HEK293T (cell line): Measurements from ENCODE around the gene AFF1.
"Not testable (repeated sequence)": the region's sequence is repeated elsewhere in the genome, so short reads cannot be mapped to it uniquely, and the experiment has no call there.

Source experiments
- CTCF ChIA-PET: fragments of 350-600 bp; formaldehyde crosslinking; extraction: SDS; loops from one replicate; lab custom pipeline; 2021; ENCODE audit warnings: antibody characterized with exemption, inconsistent platforms; lab: Yijun Ruan, JAX
- POLR2A ChIA-PET: fragments of 350-600 bp; formaldehyde crosslinking; extraction: SDS; loops from one replicate; lab custom pipeline; 2020; ENCODE audit warnings: antibody characterized with exemption, inconsistent platforms; lab: Yijun Ruan, JAX
- DNase-seq: peaks from one replicate; pipeline ENCODE4 v3.0.0; 2012; ENCODE audit warnings: mixed read lengths; ENCODE audit errors: extremely low spot score
- ARNT ChIP-seq: fragments of 450-650 bp; IDR thresholded peaks from 2 replicates; pipeline ENCODE4 v1.6.1; 2017; ENCODE audit warnings: mild to moderate bottlenecking
- BHLHE40 ChIP-seq: fragments of 450-650 bp; IDR thresholded peaks from 2 replicates; pipeline ENCODE4 v1.6.1; 2016; ENCODE audit warnings: mild to moderate bottlenecking, moderate library complexity, borderline replicate concordance
- CTBP1 ChIP-seq: fragments of 450-650 bp; IDR thresholded peaks from 2 replicates; pipeline ENCODE4 v1.6.1; 2016; ENCODE audit warnings: borderline replicate concordance
- ELF4 ChIP-seq: fragments of 450-650 bp; IDR thresholded peaks from 2 replicates; pipeline ENCODE4 v1.6.1; 2017; ENCODE audit warnings: antibody characterized with exemption
- FOXA1 ChIP-seq: fragments of 450-650 bp; IDR thresholded peaks from 2 replicates; pipeline ENCODE4 v1.6.1; 2016; ENCODE audit warnings: mild to moderate bottlenecking
- FOXK2 ChIP-seq: fragments of 450-650 bp; IDR thresholded peaks from 2 replicates; pipeline ENCODE4 v1.6.1; 2016; ENCODE audit warnings: mild to moderate bottlenecking
- FOXM1 ChIP-seq: fragments of 450-650 bp; IDR thresholded peaks from 2 replicates; pipeline ENCODE4 v1.6.1; 2017; ENCODE audit warnings: mild to moderate bottlenecking, borderline replicate concordance
- HDGF ChIP-seq: fragments of 450-650 bp; IDR thresholded peaks from 2 replicates; pipeline ENCODE4 v1.6.1; 2017; ENCODE audit warnings: antibody characterized with exemption, borderline replicate concordance
- L3MBTL2 ChIP-seq: fragments of 450-650 bp; conservative IDR thresholded peaks from 2 replicates; pipeline ENCODE4 v1.6.1; 2016; ENCODE audit warnings: mild to moderate bottlenecking
- LEF1 ChIP-seq: fragments of 450-650 bp; IDR thresholded peaks from 2 replicates; pipeline ENCODE4 v1.6.1; 2017; ENCODE audit warnings: mild to moderate bottlenecking, borderline replicate concordance
- NFRKB ChIP-seq: fragments of 450-650 bp; IDR thresholded peaks from 2 replicates; pipeline ENCODE4 v1.6.1; 2016; ENCODE audit warnings: mild to moderate bottlenecking, moderate library complexity
- PKNOX1 ChIP-seq: fragments of 450-650 bp; IDR thresholded peaks from 2 replicates; pipeline ENCODE4 v1.6.1; 2016
- SP1 ChIP-seq: fragments of 450-650 bp; IDR thresholded peaks from 2 replicates; pipeline ENCODE4 v1.6.1; 2017
- SUZ12 ChIP-seq: fragments of 450-650 bp; IDR thresholded peaks from 2 replicates; pipeline ENCODE4 v1.6.1; 2016; ENCODE audit warnings: mild to moderate bottlenecking
- TARDBP ChIP-seq: fragments of 450-650 bp; IDR thresholded peaks from 2 replicates; pipeline ENCODE4 v1.6.1; 2016
- ZNF384 ChIP-seq: fragments of 450-650 bp; IDR thresholded peaks from 2 replicates; pipeline ENCODE4 v1.6.1; 2016

The AFF1 gene

GRCh38 chr4:87129681-87130080, 194.9 kb downstream of the AFF1 start:
- TF ChIP-seq CTBP1, result no peak
- no peak for TF ChIP-seq PKNOX1
- TF ChIP-seq L3MBTL2, result no peak
- no peak for TF ChIP-seq SUZ12
- no peak for TF ChIP-seq SP1
- TF ChIP-seq TARDBP, result no peak
- no peak for TF ChIP-seq ARNT
- no peak for TF ChIP-seq ELF4
- CTCF ChIA-PET, result interaction anchor here (0.6 kb wide), 1 partner anchor 20 kb away, joined by 6 read pairs; no protein-coding TSS in a partner anchor
- POLR2A ChIA-PET, result no interaction called here
- DNase-seq, result no peak

GRCh38 chr4:87130985-87131703, 196.3 kb downstream of the AFF1 start:
- ChIA-PET CTCF (no interaction called here), POLR2A (no interaction called here)
- TF ChIP-seq BHLHE40 (no peak), FOXA1 (no peak), PKNOX1 (no peak), NFRKB (no peak)
- DNase-seq, result no peak

GRCh38 chr4:87132035-87132434, 197.2 kb downstream of the AFF1 start:
- no peak for TF ChIP-seq PKNOX1
- no peak for TF ChIP-seq ELF4
- TF ChIP-seq FOXK2, result no peak
- TF ChIP-seq TARDBP, result no peak
- no peak for TF ChIP-seq CTBP1
- no peak for TF ChIP-seq NFRKB
- POLR2A ChIA-PET, result no interaction called here
- no peak for DNase-seq
- CTCF ChIA-PET, result no interaction called here

- no peak for TF ChIP-seq LEF1
- TF ChIP-seq SUZ12, result no peak
- no peak for TF ChIP-seq ARNT
- TF ChIP-seq FOXK2, result no peak
- no peak for TF ChIP-seq L3MBTL2
- no peak for TF ChIP-seq NFRKB
- no peak for TF ChIP-seq PKNOX1
- TF ChIP-seq BHLHE40, result no peak
- TF ChIP-seq HDGF, result no peak
- DNase-seq, result no peak
- POLR2A ChIA-PET, result no interaction called here
- CTCF ChIA-PET, result interaction anchor here (0.7 kb wide), 1 partner anchor 90 kb away, joined by 3 read pairs; no protein-coding TSS in a partner anchor
Measured at GRCh38 chr4:87133183-87133582, 198.4 kb downstream of the AFF1 start.

- POLR2A ChIA-PET, result no interaction called here
- no peak for TF ChIP-seq FOXK2
- no peak for DNase-seq
- CTCF ChIA-PET, result no interaction called here
Measured at GRCh38 chr4:87134122-87134521, 199.3 kb downstream of the AFF1 start.

GRCh38 chr4:87141428-87141827, 206.6 kb downstream of the AFF1 start:
- no peak for DNase-seq
- TF ChIP-seq FOXA1 (no peak), SUZ12 (no peak), ZNF384 (no peak), FOXK2 (no peak), CTBP1 (no peak), L3MBTL2 (no peak), FOXM1 (no peak), LEF1 (no peak)
- CTCF ChIA-PET, result no interaction called here
- POLR2A ChIA-PET, result no interaction called here

GRCh38 chr4:87144356-87144755, 209.5 kb downstream of the AFF1 start:
- TF ChIP-seq SUZ12 (no peak), SP1 (no peak), BHLHE40 (no peak), FOXM1 (no peak), LEF1 (no peak), FOXK2 (no peak), ELF4 (no peak), TARDBP (no peak), ZNF384 (no peak), NFRKB (no peak), ARNT (no peak), FOXA1 (no peak), HDGF (no peak)
- ChIA-PET CTCF (no interaction called here), POLR2A (no interaction called here)
- DNase-seq, result no peak

- CTCF ChIA-PET, POLR2A ChIA-PET, DNase-seq: not testable (repeated sequence)
Measured at GRCh38 chr4:87145934-87146333, 211.1 kb downstream of the AFF1 start.
